Glomerular visceral epithelial cell (primary cell): ENCODE data around the gene POLR1A.
A peak's percentile ranks its signal among the peaks of the same experiment; 100 is the strongest.

ENCODE experiments used
- DNase-seq: peaks from one replicate; pipeline ENCODE4 v3.0.0-alpha.2; 2016; ENCODE audit errors: extremely low spot score

The POLR1A gene

DNA sequence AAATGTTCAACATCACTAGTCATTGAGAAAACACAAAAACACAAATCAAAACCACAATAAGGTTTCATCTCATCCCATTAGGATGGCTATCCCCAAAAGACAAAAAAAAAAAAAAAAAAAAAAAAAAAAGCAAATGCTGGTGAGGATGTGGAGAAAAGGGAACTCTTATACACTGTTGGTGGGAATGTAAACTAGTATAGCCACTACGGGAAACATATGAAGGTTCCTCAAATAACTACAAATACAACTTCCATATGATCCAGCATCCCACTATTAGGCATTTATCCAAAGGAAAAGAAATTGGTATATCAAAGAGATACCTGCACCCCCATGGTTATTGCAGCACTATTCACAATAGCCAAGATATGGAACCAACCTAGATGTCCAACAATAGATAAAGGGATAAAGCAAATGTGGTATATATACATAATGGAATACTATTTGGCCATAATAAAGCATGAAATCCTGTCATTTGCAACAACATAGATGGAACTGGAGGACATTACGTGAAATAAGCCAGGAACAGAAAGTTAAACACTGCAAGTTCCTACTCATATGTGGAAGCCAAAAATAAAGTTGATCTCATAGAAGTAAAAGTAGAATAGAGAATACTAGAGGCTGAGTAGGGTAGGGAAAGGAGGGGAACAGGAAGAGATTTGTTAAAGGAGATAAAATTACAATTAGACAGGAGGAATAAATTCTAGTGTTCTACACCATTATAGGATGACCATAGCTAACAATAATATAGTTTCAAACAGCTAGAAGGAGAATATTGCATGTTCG is 8.4 kb downstream of the POLR1A start:
- DNase-seq, result no peak

GRCh38 chr2:86094229-86094628 is 11.5 kb downstream of the POLR1A start:
- DNase-seq, result no peak

GRCh38 chr2:86087936-86088850 is 17.5 kb downstream of the POLR1A start:
- no peak for DNase-seq

DNA sequence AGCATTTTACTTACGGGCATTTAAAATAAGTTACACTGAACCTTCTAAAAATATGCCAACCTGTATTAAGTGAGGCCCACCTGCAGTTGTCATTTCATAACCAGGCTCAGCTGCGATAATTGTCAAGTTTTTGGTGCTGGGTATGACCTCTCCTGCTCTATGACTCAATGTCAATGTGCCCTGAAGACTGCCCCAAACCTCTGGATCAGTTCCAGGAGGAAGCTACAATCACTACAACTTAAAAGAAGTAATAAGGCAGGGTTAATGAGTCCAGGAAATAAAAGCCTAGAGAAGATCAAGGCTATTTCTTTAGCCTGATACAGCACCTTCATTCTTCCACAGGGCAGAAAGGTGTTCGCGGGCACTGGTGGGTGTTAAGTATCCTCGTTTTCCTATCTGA is 22.9 kb downstream of the POLR1A start:
- no peak for DNase-seq

DNA sequence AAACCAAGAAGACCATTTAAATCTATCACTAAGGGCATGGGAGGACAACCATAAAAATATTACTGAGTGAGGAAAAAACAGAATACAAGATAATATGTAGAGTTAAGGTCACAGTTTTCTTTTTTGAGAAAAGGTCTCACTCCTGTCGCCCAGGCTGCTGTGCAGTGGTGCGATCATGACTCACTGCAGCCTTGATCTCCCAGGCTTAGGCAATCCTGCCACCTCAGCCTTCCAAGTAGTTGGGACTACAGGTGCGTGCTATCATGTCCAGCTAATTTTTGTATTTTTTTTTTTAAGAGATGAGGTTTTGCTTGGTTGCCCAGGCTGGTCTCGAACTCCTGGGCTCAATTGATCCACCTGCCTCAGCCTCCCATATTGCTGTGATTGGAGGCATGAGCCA is 24.0 kb downstream of the POLR1A start:
- DNase-seq, result no peak

GRCh38 chr2:86079981-86080911 is 25.4 kb downstream of the POLR1A start:
- DNase-seq, result peak; percentile 63

- DNase-seq, result peak; percentile 28
These were observed 26.7 kb downstream of the POLR1A start for GRCh38 chr2:86078774-86079545.

GRCh38 chr2:86075886-86076285 is 29.8 kb downstream of the POLR1A start:
- no peak for DNase-seq

DNA sequence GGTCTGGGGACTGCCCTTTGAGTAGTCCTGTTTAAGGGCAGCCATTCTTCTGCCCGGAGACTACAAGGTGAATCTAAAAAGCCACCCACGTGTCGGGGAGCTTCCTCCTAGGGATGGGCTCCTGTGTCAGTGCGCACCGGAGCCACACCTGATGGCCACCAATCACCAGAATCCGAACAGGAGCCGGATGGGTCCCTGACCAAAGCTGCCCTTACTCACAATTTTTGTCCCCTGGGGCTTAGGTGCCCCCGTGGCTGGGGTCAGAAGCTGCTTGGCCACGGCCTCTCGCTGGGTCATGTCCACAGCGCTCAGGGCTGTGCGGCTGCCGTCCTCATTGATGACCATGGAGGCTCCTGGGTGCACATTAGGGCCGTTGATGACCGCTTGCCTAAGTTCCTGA is 30.9 kb downstream of the POLR1A start:
- no peak for DNase-seq

GRCh38 chr2:86074256-86074655 is 31.4 kb downstream of the POLR1A start:
- DNase-seq, result no peak

GRCh38 chr2:86073225-86073624 is 32.5 kb downstream of the POLR1A start:
- no peak for DNase-seq

DNA sequence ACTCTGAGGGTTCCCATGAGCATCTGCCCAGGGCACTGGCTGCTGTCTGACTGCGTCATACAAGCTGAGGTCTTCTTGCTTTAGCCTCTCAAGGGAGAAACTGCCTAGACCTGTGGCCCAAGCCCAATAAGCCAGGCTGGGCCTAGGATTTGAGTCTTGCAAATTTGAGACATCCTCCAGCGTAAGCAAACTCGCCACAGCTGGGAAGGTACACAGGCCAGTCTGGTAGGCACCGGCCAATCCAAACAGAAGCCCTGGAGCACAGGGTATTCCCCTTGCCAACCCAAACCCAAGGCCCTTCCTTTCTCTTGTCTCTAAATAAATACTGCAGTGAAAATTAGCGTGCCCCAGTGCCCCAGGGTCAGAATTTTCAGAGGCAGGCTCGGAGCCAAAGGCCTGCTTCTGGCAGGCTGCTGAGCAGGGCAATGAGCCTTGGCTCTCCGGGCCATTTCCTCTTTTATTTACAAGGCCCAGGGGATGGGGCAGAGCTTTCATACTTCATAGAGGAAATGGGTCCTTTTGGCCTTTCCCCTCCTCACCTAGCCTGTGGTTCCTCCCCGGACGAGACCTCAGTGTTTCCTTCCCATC is 33.3 kb downstream of the POLR1A start:
- no peak for DNase-seq

- DNase-seq, result no peak
These were observed 34.8 kb downstream of the POLR1A start for GRCh38 chr2:86070868-86071267.

GRCh38 chr2:86069783-86070339 is 35.8 kb downstream of the POLR1A start:
- no peak for DNase-seq

DNA sequence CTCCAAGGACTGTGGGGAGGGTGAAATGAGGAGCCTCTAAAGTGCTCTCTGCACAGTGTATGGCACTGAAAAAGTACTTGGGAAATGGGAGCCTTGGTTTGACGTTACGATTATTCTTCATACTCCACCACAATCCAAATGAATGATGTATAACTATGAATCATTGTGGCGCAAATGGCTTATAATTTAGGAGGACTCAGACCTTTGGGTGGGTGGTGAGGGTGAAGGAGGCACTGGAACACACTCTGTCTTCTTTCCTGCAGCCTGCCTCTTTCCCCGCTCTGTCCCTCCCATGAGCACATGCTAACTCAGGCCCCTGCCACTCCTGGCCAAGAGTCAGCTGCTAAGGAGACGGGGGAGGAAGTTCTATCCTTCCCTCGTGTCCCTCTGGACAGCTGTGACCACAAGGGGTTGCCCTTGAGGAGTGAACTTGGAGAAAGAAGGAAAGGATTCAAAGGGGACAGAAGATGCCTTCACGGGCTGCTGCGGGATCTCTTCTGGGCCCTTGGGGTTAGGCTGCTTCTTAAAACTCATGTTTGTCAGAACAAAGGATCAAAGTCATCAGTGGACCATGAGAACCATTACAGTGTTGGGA is 36.5 kb downstream of the POLR1A start:
- DNase-seq, result no peak

GRCh38 chr2:86068648-86069047 is 37.0 kb downstream of the POLR1A start:
- no peak for DNase-seq

DNA sequence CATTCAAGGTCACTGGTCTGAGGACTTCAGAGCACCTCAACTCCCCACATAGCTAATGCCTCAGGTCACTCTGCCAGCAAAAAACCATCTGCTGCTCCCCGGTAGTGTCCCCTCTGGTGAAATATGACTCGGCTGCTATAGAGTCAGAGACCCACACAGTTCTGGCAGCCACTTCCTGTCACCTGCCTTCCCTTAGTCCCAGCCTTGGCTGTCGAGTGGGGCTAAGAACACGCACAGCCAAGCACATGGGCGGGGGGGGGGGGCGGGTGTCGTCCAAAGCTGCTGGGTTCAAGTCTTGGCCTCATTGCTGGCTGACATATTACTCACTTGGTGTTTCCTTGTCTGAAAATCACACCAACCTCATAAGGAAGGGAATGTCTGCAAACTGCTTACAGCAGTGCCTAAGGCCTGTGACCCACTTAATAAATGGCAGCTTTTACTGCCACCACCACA is 37.5 kb downstream of the POLR1A start:
- peak; percentile 36 for DNase-seq

- DNase-seq, result no peak
These were observed 38.8 kb downstream of the POLR1A start for GRCh38 chr2:86066915-86067314.

DNA sequence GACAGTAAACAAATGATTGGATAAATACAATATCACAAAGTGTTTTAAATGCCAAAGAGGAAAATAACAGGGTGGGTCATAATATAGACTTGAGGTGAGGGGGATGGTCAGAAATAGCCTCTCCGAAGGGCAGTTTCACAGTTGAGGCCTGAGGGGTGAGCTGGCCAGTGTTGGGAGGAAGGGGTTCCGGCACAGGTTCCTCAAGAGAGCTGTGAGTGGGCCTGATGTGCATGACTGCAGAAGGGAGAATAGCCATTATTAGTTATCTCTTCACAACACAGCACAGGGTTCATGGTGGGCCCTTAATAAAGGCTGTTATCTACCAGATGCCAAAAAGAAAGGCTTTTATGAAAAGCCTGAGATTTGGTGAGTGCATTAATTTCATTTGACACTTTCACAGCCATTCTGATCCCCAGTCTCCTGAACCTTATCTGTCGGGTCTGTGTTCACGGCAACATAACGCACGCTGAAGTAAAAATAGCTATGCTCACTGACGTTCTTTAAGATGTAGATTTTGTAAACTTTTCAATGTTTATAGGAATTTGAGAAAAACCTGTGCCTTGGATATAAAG is 39.6 kb downstream of the POLR1A start:
- no peak for DNase-seq
